CD14-positive monocyte (primary cell): ENCODE data around the gene ZNF837. TPM values are rescaled to one million over a fixed set of nuclear protein-coding genes. Genes with fewer than 3 reads are reported as not detected.

Experiments
- DNase-seq, 3 donors: peaks; one replicate each; pipeline ENCODE4 v3.0.0-alpha.2; 2011 to 2022
- H2AFZ ChIP-seq: 2 replicates; pipeline ENCODE4 v1.6.0; 2012; ENCODE audit warnings: mild to moderate bottlenecking, low read depth, low read length, inconsistent platforms; ENCODE audit not compliant: insufficient read depth, poor library complexity, severe bottlenecking
- H3K27ac ChIP-seq, 2 donors: 1 replicate in 1 of 2; 2 replicates in 1 of 2; pipeline ENCODE4 v1.5.1; 2012 to 2013; ENCODE audit warnings: low read length in 2 of 2, control low read depth in 1 of 2, inconsistent platforms in 1 of 2, low read depth in 1 of 2, mild to moderate bottlenecking in 1 of 2
- H3K27me3 ChIP-seq, 2 donors: one replicate each; pipeline versions ENCODE4 v1.6.0 to v1.6.1; 2011 to 2013; ENCODE audit warnings: low read length in 2 of 2; ENCODE audit not compliant: control insufficient read depth in 2 of 2, insufficient read depth in 2 of 2
- H3K36me3 ChIP-seq, 2 donors: replicated peaks in 1 of 2; 1 replicate in 1 of 2; 2 replicates in 1 of 2; pipeline versions ENCODE4 v1.5.1 to v1.6.1; 2012 to 2013; ENCODE audit warnings: low read length in 2 of 2, control low read depth in 1 of 2, inconsistent platforms in 1 of 2, mild to moderate bottlenecking in 1 of 2; ENCODE audit not compliant: insufficient read depth in 2 of 2, control insufficient read depth in 1 of 2
- H3K4me1 ChIP-seq, 2 donors: 1 replicate in 1 of 2; 2 replicates in 1 of 2; pipeline versions ENCODE4 v1.5.1 to v1.6.1; 2012 to 2013; ENCODE audit warnings: low read length in 2 of 2, control low read depth in 1 of 2, inconsistent platforms in 1 of 2, mild to moderate bottlenecking in 1 of 2, moderate library complexity in 1 of 2; ENCODE audit not compliant: insufficient read depth in 2 of 2, control insufficient read depth in 1 of 2
- H3K4me2 ChIP-seq: replicated peaks from 2 replicates; pipeline ENCODE3; 2012; ENCODE audit warnings: low read length, moderate library complexity, mild to moderate bottlenecking; ENCODE audit not compliant: poor library complexity, severe bottlenecking; ENCODE audit errors: extremely low read depth
- H3K4me3 ChIP-seq, 3 experiments: fragments of 200-600 bp in 1 of 3; sonication (generic) in 1 of 3; replicated peaks in 1 of 3; 1 replicate in 2 of 3; 2 replicates in 1 of 3; pipeline ENCODE4 v1.5.1; 2011 to 2013; ENCODE audit warnings: low read length in 3 of 3, mild to moderate bottlenecking in 3 of 3, control low read depth in 2 of 3, low read depth in 2 of 3, inconsistent platforms in 1 of 3, moderate library complexity in 1 of 3
- H3K79me2 ChIP-seq: 2 replicates; pipeline ENCODE4 v1.6.0; 2012; ENCODE audit warnings: mild to moderate bottlenecking, control low read depth, inconsistent platforms, low read length, moderate library complexity; ENCODE audit not compliant: insufficient read depth
- H3K9ac ChIP-seq: 2 replicates; pipeline ENCODE4 v1.6.0; 2017; ENCODE audit warnings: low read length, mild to moderate bottlenecking; ENCODE audit not compliant: insufficient read depth, poor library complexity, severe bottlenecking
- H3K9me3 ChIP-seq, 2 donors: replicated peaks in 1 of 2; 1 replicate in 1 of 2; 2 replicates in 1 of 2; pipeline versions ENCODE4 v1.5.1 to v1.6.1; 2012 to 2013; ENCODE audit warnings: low read length in 2 of 2, control low read depth in 1 of 2; ENCODE audit not compliant: control insufficient read depth in 1 of 2, insufficient read depth in 1 of 2
- H4K20me1 ChIP-seq: 2 replicates; pipeline ENCODE4 v1.6.0; 2012; ENCODE audit warnings: mild to moderate bottlenecking, low read length, control low read depth, moderate library complexity; ENCODE audit not compliant: insufficient read depth
- H3K27ac Mint-ChIP-seq, 7 donors: one replicate each; pipeline ENCODE4 v1.8.0; 2020; ENCODE audit warnings: mild to moderate bottlenecking in 7 of 7, mixed read lengths in 7 of 7, moderate library complexity in 6 of 7, inconsistent platforms in 2 of 7
- H3K27me3 Mint-ChIP-seq, 3 donors: one replicate each; pipeline ENCODE4 v1.8.0; 2021 to 2022; ENCODE audit warnings: low read depth in 3 of 3, mild to moderate bottlenecking in 3 of 3, mixed read lengths in 3 of 3, moderate library complexity in 3 of 3, inconsistent platforms in 1 of 3
- H3K36me3 Mint-ChIP-seq, 2 donors: one replicate each; pipeline ENCODE4 v1.8.0; 2020; ENCODE audit warnings: mixed read lengths in 2 of 2, inconsistent platforms in 1 of 2, mild to moderate bottlenecking in 1 of 2
- H3K4me1 Mint-ChIP-seq: one replicate; pipeline ENCODE4 v1.8.0; 2020; ENCODE audit warnings: mild to moderate bottlenecking, mixed read lengths
- H3K4me3 Mint-ChIP-seq, 2 donors: one replicate each; pipeline ENCODE4 v1.8.0; 2020; ENCODE audit warnings: mild to moderate bottlenecking in 2 of 2, mixed read lengths in 2 of 2, moderate library complexity in 1 of 2
- H3K9me3 Mint-ChIP-seq, 7 donors: one replicate each; pipeline ENCODE4 v1.8.0; 2020 to 2022; ENCODE audit warnings: mixed read lengths in 7 of 7, mild to moderate bottlenecking in 6 of 7, moderate library complexity in 6 of 7, inconsistent platforms in 2 of 7
- WGBS: methylation state at CpG from one replicate; pipeline ENCODE4 v1.1.5; 2013; ENCODE audit warnings: missing lambda C conversion rate; ENCODE audit not compliant: insufficient coverage; 5-methylcytosine and 5-hydroxymethylcytosine counted together
- intact Hi-C, 2 donors: fragments of 100-400 bp; cut with micrococcal nuclease; formaldehyde crosslinking; loops; one replicate each; pipeline versions ENCODE4 v1.15.0 to v1.15.1; 2023
- polyA plus RNA-seq, 3 donors: library from polyadenylated mRNA; depleted of rRNA in 1 of 3; unstranded in 2 of 3; stranded (reverse) in 1 of 3; fragments of 300-500 nt in 2 of 3; fragments of >200 nt in 1 of 3; fragmentation: Illumina TruSeq in 2 of 3; gene quantifications; 1 replicate in 2 of 3; 2 replicates in 1 of 3; pipeline ENCODE4 v1.2.3, GENCODE V29; 2012 to 2021
- TF ChIP-seq, protein P1 (sequence below): fragments of 200-600 bp; IDR thresholded peaks from one replicate; pipeline ENCODE4 v1.8.0; 2022; ENCODE audit warnings: antibody characterized with exemption, mild to moderate bottlenecking

The ZNF837 gene
- polyA plus RNA-seq, 3 donors = 0.13 to 0.72 (median 0.33) TPM

GRCh38 chr19:58416604-58417003 is 35.8 kb upstream of the ZNF837 start:
- intact Hi-C loops = no loop called here
- no peak overlapping the region for H3K4me3 ChIP-seq
- H3K27me3 ChIP-seq = no peaks in the 10 kb centered on the region
- H2AFZ ChIP-seq = no peak overlapping the region
- no peaks in the 10 kb centered on the region for H4K20me1 ChIP-seq
- H3K9me3 ChIP-seq = peaks cover 26 to 54% of the 10 kb centered on the region in 2 donors
- no peak overlapping the region for H3K4me2 ChIP-seq
- Mint-ChIP-seq H3K4me1 (no peaks in the 10 kb centered on the region), H3K9me3 (peaks cover 14 to 52% (median 42%) of the 10 kb centered on the region in 7 donors), H3K36me3 (peaks cover 24 to 41% of the 10 kb centered on the region in 2 donors), H3K27me3 (peaks cover 0 to 4% (median 0%) of the 10 kb centered on the region in 3 donors), H3K4me3 (no peak overlapping the region), H3K27ac (no peak overlapping the region)
- H3K27ac ChIP-seq = no peak overlapping the region
- 94% methylated on average over 5 of the region's 5 CpGs for WGBS
- H3K9ac ChIP-seq = no peak overlapping the region
- H3K79me2 ChIP-seq = no peaks in the 10 kb centered on the region
- H3K36me3 ChIP-seq = peaks cover 19 to 36% of the 10 kb centered on the region in 2 donors
- TF ChIP-seq, protein P1, sequence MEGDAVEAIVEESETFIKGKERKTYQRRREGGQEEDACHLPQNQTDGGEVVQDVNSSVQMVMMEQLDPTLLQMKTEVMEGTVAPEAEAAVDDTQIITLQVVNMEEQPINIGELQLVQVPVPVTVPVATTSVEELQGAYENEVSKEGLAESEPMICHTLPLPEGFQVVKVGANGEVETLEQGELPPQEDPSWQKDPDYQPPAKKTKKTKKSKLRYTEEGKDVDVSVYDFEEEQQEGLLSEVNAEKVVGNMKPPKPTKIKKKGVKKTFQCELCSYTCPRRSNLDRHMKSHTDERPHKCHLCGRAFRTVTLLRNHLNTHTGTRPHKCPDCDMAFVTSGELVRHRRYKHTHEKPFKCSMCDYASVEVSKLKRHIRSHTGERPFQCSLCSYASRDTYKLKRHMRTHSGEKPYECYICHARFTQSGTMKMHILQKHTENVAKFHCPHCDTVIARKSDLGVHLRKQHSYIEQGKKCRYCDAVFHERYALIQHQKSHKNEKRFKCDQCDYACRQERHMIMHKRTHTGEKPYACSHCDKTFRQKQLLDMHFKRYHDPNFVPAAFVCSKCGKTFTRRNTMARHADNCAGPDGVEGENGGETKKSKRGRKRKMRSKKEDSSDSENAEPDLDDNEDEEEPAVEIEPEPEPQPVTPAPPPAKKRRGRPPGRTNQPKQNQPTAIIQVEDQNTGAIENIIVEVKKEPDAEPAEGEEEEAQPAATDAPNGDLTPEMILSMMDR = no peak
- H3K4me1 ChIP-seq = no peaks in the 10 kb centered on the region
- no peak for DNase-seq

- H3K27me3 ChIP-seq = no peaks in the 10 kb centered on the region
- no peaks in the 10 kb centered on the region for H3K9me3 ChIP-seq
- Mint-ChIP-seq H3K27me3 (peaks cover 0 to 5% (median 5%) of the 10 kb centered on the region in 3 donors), H3K9me3 (peaks cover 0 to 10% (median 5%) of the 10 kb centered on the region in 7 donors), H3K4me3 (peak overlapping the region; percentile 84 to 92), H3K4me1 (peaks cover 26% of the 10 kb centered on the region), H3K36me3 (peaks cover 0 to 3% of the 10 kb centered on the region in 2 donors), H3K27ac (peak overlapping the region in 6 of 7 donors; percentile 20 to 89 (median 58))
- H3K4me2 ChIP-seq = peak overlapping the region; percentile 97
- peak overlapping the region; percentile 99 for H2AFZ ChIP-seq
- WGBS = 2% methylated on average over 33 of the region's 34 CpGs
- no peaks in the 10 kb centered on the region for H3K36me3 ChIP-seq
- H4K20me1 ChIP-seq = no peaks in the 10 kb centered on the region
- H3K9ac ChIP-seq = peak overlapping the region; percentile 75
- DNase-seq = no peak
- TF ChIP-seq, protein P1 = no peak
- H3K79me2 ChIP-seq = peaks cover 3% of the 10 kb centered on the region
- intact Hi-C loops = loop anchor here in 1 of 2 donors (5.0 kb wide), 1 partner anchor 82 kb away; the partner anchor contains the start of gene ZSCAN22
- H3K4me1 ChIP-seq = peaks cover 16 to 22% of the 10 kb centered on the region in 2 donors
- H3K27ac ChIP-seq = peak overlapping the region; percentile 3 to 85
- peak overlapping the region; percentile 61 to 96 (median 72) for H3K4me3 ChIP-seq
These were observed 28.4 kb upstream of the ZNF837 start for GRCh38 chr19:58409010-58409790.
